ENCODE data around the gene RASGRF1. TPM values are rescaled to one million over a fixed set of nuclear protein-coding genes. Genes with fewer than 3 reads are reported as not detected.

Gene RASGRF1
- total RNA-seq, 1 donor from 2014 or later = 0.48 TPM

DNA sequence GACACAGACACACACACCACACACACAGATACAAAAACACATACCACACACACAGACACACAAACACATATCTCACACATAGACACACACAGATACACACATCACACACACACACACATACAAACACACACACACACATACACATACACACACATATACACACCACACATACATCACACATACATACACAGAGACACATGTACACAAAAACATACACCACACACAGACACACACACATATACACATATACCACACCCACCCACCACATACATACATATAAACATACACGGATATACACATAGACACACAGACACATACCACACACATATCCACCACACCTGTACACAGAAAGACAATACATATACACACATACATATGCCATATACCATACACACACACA, 66.7 kb downstream of the RASGRF1 start:
- TF ChIP-seq, protein P1, sequence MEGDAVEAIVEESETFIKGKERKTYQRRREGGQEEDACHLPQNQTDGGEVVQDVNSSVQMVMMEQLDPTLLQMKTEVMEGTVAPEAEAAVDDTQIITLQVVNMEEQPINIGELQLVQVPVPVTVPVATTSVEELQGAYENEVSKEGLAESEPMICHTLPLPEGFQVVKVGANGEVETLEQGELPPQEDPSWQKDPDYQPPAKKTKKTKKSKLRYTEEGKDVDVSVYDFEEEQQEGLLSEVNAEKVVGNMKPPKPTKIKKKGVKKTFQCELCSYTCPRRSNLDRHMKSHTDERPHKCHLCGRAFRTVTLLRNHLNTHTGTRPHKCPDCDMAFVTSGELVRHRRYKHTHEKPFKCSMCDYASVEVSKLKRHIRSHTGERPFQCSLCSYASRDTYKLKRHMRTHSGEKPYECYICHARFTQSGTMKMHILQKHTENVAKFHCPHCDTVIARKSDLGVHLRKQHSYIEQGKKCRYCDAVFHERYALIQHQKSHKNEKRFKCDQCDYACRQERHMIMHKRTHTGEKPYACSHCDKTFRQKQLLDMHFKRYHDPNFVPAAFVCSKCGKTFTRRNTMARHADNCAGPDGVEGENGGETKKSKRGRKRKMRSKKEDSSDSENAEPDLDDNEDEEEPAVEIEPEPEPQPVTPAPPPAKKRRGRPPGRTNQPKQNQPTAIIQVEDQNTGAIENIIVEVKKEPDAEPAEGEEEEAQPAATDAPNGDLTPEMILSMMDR (IDR thresholded peaks at IDR 0.05) = no peak
- H3K27me3 Mint-ChIP-seq (ENCODE audit: unreplicated experiment) = peaks cover 2% of the 10 kb centered on the region
- H3K9me3 Mint-ChIP-seq (ENCODE audit: unreplicated experiment) = no peaks in the 10 kb centered on the region
- H3K4me3 Mint-ChIP-seq (ENCODE audit: unreplicated experiment) = no peak overlapping the region
- no peak overlapping the region for H3K27ac Mint-ChIP-seq (ENCODE audit: unreplicated experiment)
- DNase-seq (ENCODE audit: extremely low spot score, unreplicated experiment) = no peak
- no peaks in the 10 kb centered on the region for H3K36me3 Mint-ChIP-seq (ENCODE audit: unreplicated experiment)
- no peaks in the 10 kb centered on the region for H3K4me1 Mint-ChIP-seq (ENCODE audit: unreplicated experiment)

DNA sequence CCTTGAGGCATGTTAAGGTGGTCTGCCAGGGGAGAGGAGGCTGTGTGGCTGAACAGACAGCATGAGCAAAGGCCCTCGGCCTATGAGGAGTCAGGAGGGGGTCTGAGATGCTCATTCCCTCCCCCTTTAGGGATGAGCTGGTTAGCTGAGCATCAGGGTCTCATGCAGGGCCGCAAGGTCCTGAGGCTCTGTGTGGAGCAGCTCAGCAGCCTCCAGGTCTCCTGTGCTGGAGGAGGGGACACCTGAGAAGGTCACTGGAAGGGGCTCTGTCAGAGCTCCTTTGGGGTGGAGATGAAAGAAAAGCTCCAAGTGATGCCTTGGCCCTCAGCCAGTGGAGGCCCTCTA, 67.1 kb downstream of the RASGRF1 start:
- no peaks in the 10 kb centered on the region for H3K9me3 Mint-ChIP-seq (ENCODE audit: unreplicated experiment)
- H3K4me1 Mint-ChIP-seq (ENCODE audit: unreplicated experiment) = no peaks in the 10 kb centered on the region
- H3K36me3 Mint-ChIP-seq (ENCODE audit: unreplicated experiment) = no peaks in the 10 kb centered on the region
- TF ChIP-seq, protein P1 (IDR thresholded peaks at IDR 0.05) = no peak
- H3K27ac Mint-ChIP-seq (ENCODE audit: unreplicated experiment) = no peak overlapping the region
- DNase-seq (ENCODE audit: extremely low spot score, unreplicated experiment) = no peak
- H3K27me3 Mint-ChIP-seq (ENCODE audit: unreplicated experiment) = peaks cover 2% of the 10 kb centered on the region
- no peak overlapping the region for H3K4me3 Mint-ChIP-seq (ENCODE audit: unreplicated experiment)

DNA sequence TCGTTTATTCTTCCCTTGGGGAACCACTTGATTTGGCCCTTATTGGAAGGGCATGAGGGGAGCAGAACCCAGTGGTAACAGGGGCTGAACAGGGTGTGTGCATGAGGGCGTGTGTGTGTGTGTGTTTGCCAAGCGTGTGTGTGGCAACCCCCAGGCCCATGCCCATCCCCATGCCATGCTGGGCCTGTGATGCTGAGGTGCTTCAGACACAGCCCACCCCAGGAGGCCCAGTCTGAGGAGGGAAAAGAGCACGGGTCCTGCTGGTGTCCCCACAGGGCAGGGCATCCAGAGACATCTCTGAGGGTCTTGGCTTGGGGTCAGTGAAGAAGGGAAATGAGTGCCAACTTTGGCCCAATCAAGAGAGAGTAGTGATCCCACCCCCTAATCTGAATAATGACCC, 71.6 kb downstream of the RASGRF1 start:
- H3K27ac Mint-ChIP-seq (ENCODE audit: unreplicated experiment) = no peak overlapping the region
- no peaks in the 10 kb centered on the region for H3K27me3 Mint-ChIP-seq (ENCODE audit: unreplicated experiment)
- H3K9me3 Mint-ChIP-seq (ENCODE audit: unreplicated experiment) = no peaks in the 10 kb centered on the region

DNA sequence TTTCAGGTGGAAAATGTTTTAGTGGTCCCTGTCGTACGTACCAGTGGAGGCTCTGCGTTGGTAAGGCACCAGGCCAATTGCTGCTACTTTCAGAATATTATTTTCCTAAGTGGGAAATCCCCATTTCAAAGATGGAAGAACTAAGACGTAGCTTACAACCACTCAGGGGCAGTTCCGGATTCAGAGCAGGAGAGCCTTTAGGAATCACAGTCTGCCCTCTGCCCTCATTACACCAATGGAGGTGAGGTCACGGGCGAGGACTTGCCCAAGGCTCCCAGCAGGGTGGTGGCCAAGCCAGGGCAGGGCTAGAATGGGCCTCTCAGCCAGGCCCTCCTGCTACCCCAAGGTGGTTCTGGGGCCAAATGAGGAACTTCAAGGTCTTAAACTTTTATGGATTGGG, 72.6 kb downstream of the RASGRF1 start:
- Mint-ChIP-seq H3K9me3 (ENCODE audit: unreplicated experiment) (no peaks in the 10 kb centered on the region), H3K27ac (ENCODE audit: unreplicated experiment) (no peak overlapping the region), H3K4me1 (ENCODE audit: unreplicated experiment) (peaks cover 1% of the 10 kb centered on the region), H3K27me3 (ENCODE audit: unreplicated experiment) (no peaks in the 10 kb centered on the region), H3K4me3 (ENCODE audit: unreplicated experiment) (no peak overlapping the region), H3K36me3 (ENCODE audit: unreplicated experiment) (no peaks in the 10 kb centered on the region)
- TF ChIP-seq, protein P1 (IDR thresholded peaks at IDR 0.05) = no peak
- DNase-seq (ENCODE audit: extremely low spot score, unreplicated experiment) = no peak

More for the DNA sequence above, 71.6 kb downstream of the RASGRF1 start:
- TF ChIP-seq, protein P1 (IDR thresholded peaks at IDR 0.05) = no peak
- Mint-ChIP-seq H3K36me3 (ENCODE audit: unreplicated experiment) (no peaks in the 10 kb centered on the region), H3K4me1 (ENCODE audit: unreplicated experiment) (peaks cover 1% of the 10 kb centered on the region), H3K4me3 (ENCODE audit: unreplicated experiment) (no peak overlapping the region)
- no peak for DNase-seq (ENCODE audit: extremely low spot score, unreplicated experiment)

DNA sequence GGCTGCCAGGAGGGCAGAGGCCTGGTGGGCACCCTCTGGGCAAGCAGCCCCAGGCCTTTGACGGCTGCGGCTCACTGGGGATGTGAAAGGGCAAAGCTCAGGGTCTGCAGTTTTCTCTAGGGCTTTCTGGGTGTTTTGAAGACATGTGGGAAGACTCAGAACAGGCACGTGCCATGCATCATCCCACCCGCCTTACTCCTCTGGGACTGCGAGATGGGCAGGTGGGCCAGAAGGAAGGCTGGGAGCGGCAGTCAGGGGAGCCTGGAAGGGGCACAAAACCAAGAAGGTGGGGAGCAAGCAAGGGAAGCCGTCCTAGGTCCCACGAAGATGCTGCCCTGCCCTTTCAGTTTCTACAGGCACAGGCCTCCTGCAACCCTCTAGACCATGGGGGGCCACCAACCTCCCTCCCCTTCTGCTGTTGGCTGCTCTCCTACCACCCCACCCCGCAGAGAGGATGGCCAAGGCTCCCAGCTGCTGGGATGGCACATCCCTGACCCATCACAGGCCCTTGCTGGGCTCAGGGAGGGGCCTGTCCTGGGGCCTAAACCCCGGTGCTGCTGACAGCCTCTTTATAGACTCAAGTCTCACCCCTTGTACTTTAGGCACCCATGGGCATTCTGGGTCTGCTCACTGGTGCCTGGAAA, 73.9 kb downstream of the RASGRF1 start:
- H3K4me1 Mint-ChIP-seq (ENCODE audit: unreplicated experiment) = peaks cover 1% of the 10 kb centered on the region
- no peak for DNase-seq (ENCODE audit: extremely low spot score, unreplicated experiment)
- TF ChIP-seq, protein P1 (IDR thresholded peaks at IDR 0.05) = no peak
- H3K36me3 Mint-ChIP-seq (ENCODE audit: unreplicated experiment) = no peaks in the 10 kb centered on the region
- H3K27me3 Mint-ChIP-seq (ENCODE audit: unreplicated experiment) = no peaks in the 10 kb centered on the region
- H3K9me3 Mint-ChIP-seq (ENCODE audit: unreplicated experiment) = no peaks in the 10 kb centered on the region
- H3K27ac Mint-ChIP-seq (ENCODE audit: unreplicated experiment) = no peak overlapping the region
- H3K4me3 Mint-ChIP-seq (ENCODE audit: unreplicated experiment) = no peak overlapping the region
